ENCODE measurements around the gene ACADVL. TPM values are rescaled to one million over a fixed set of nuclear protein-coding genes. Genes with fewer than 3 reads are reported as not detected.
A peak's percentile ranks its signal among the peaks of the same experiment; 100 is the strongest.

The ACADVL gene
- polyA plus RNA-seq, 3 donors = 152 to 1,231 (median 154) TPM

DNA sequence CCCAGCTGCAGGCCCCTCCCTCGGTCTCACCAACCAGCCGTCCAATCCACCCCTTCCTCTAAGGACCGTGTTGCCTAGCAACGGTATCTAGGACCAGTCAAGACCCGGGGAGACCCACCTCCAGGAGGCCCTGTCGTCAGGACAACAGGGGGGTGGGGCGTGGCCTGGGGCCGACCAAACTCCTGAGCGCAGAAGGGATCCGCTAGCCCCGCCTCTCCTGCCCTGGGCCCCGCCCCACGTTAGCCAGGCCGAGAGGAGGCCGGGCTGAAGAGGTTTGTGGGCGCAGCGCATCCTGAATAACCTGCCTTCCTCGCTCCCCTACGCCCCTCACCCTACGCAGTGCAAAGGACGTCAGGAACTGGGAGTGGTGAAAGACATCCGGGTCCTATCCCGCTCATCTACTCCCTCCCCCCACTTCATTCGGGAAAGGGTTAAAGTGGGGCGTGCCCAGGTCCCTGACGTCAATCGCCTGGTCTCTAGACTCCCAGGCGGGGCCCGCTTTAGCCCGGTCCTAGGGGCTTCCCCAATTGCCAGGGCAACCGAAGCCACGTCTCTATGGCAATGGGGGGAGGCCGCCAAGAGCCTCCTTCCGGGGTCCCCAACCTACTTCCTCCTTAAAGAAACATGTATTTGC lies 14.8 kb upstream of the ACADVL start:
- TF ChIP-seq, protein P1, sequence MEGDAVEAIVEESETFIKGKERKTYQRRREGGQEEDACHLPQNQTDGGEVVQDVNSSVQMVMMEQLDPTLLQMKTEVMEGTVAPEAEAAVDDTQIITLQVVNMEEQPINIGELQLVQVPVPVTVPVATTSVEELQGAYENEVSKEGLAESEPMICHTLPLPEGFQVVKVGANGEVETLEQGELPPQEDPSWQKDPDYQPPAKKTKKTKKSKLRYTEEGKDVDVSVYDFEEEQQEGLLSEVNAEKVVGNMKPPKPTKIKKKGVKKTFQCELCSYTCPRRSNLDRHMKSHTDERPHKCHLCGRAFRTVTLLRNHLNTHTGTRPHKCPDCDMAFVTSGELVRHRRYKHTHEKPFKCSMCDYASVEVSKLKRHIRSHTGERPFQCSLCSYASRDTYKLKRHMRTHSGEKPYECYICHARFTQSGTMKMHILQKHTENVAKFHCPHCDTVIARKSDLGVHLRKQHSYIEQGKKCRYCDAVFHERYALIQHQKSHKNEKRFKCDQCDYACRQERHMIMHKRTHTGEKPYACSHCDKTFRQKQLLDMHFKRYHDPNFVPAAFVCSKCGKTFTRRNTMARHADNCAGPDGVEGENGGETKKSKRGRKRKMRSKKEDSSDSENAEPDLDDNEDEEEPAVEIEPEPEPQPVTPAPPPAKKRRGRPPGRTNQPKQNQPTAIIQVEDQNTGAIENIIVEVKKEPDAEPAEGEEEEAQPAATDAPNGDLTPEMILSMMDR (IDR thresholded peaks at IDR 0.05) = no peak
- peak overlapping the region; percentile 62 for H3K9ac ChIP-seq (ENCODE audit: insufficient read depth, low read length, poor library complexity, severe bottlenecking)
- Mint-ChIP-seq H3K36me3 (peaks cover 30 to 51% of the 10 kb centered on the region in 2 donors), H3K9me3 (no peaks in the 10 kb centered on the region), H3K27ac (peak overlapping the region; percentile 55 to 98 (median 94)), H3K4me3 (peak overlapping the region; percentile 79 to 87), H3K27me3 (ENCODE audit: low read depth in 3 of 3) (peaks cover 1 to 10% (median 1%) of the 10 kb centered on the region in 3 donors), H3K4me1 (peaks cover 28% of the 10 kb centered on the region)
- intact Hi-C loops (cut with micrococcal nuclease) = no loop called here
- H3K27ac ChIP-seq (ENCODE audit: low read depth in 1 of 2, low read length in 2 of 2) = peak overlapping the region; percentile 60 to 79
- DNase-seq = peak; percentile 94 to 95 (median 94)
- H3K9me3 ChIP-seq (replicated peaks in 1 of 2; ENCODE audit: control insufficient read depth in 1 of 2, insufficient read depth in 1 of 2, low read length in 2 of 2) = no peaks in the 10 kb centered on the region
- H3K27me3 ChIP-seq (ENCODE audit: control insufficient read depth in 2 of 2, insufficient read depth in 2 of 2, low read length in 2 of 2) = no peaks in the 10 kb centered on the region
- peaks cover 28 to 32% of the 10 kb centered on the region in 2 donors for H3K36me3 ChIP-seq (replicated peaks in 1 of 2; ENCODE audit: control insufficient read depth in 1 of 2, insufficient read depth in 2 of 2, low read length in 2 of 2)
- 0% methylated on average over 29 of the region's 34 CpGs for WGBS (ENCODE audit: insufficient coverage)
- peaks cover 21% of the 10 kb centered on the region for H3K79me2 ChIP-seq (ENCODE audit: insufficient read depth, low read length)
- peak overlapping the region; percentile 82 for H3K4me2 ChIP-seq (replicated peaks; ENCODE audit: extremely low read depth, low read length, poor library complexity, severe bottlenecking)
- H2AFZ ChIP-seq (ENCODE audit: insufficient read depth, low read depth, low read length, poor library complexity, severe bottlenecking) = peak overlapping the region; percentile 73
- peaks cover 28% of the 10 kb centered on the region for H4K20me1 ChIP-seq (ENCODE audit: insufficient read depth, low read length)
- peaks cover 15 to 17% of the 10 kb centered on the region in 2 donors for H3K4me1 ChIP-seq (ENCODE audit: control insufficient read depth in 1 of 2, insufficient read depth in 2 of 2, low read length in 2 of 2)
- peak overlapping the region; percentile 9 to 78 (median 54) for H3K4me3 ChIP-seq (replicated peaks in 1 of 3; ENCODE audit: low read depth in 2 of 3, low read length in 3 of 3)

DNA sequence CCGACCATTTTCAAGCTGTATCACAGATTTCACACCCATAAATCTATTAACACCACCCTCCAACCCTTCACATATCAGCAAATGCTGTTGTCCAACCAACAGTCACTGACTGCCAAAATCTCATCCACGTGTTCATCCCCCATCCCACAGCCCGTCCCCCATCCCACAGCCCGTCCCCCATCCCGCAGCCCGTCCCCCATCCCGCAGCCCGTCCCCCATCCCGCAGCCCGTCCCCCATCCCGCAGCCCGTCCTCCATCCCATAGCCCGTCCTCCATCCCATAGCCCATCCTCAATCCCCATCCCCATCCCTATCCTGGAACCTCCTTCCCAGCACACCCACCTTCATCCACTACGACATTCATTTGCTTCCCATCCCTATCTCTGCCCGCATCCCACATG lies 14.2 kb upstream of the ACADVL start:
- TF ChIP-seq, protein P1 (IDR thresholded peaks at IDR 0.05) = no peak
- Histone ChIP-seq H3K9ac (ENCODE audit: insufficient read depth, low read length, poor library complexity, severe bottlenecking) (no peak overlapping the region), H2AFZ (ENCODE audit: insufficient read depth, low read depth, low read length, poor library complexity, severe bottlenecking) (peak overlapping the region; percentile 73), H3K4me3 (replicated peaks in 1 of 3; ENCODE audit: low read depth in 2 of 3, low read length in 3 of 3) (peak overlapping the region in 2 of 3 experiments; percentile 54 to 78), H3K79me2 (ENCODE audit: insufficient read depth, low read length) (peaks cover 27% of the 10 kb centered on the region), H4K20me1 (ENCODE audit: insufficient read depth, low read length) (peaks cover 32% of the 10 kb centered on the region), H3K9me3 (replicated peaks in 1 of 2; ENCODE audit: control insufficient read depth in 1 of 2, insufficient read depth in 1 of 2, low read length in 2 of 2) (no peaks in the 10 kb centered on the region), H3K27ac (ENCODE audit: low read depth in 1 of 2, low read length in 2 of 2) (peak overlapping the region; percentile 60 to 79), H3K36me3 (replicated peaks in 1 of 2; ENCODE audit: control insufficient read depth in 1 of 2, insufficient read depth in 2 of 2, low read length in 2 of 2) (peaks cover 26 to 29% of the 10 kb centered on the region in 2 donors), H3K27me3 (ENCODE audit: control insufficient read depth in 2 of 2, insufficient read depth in 2 of 2, low read length in 2 of 2) (no peaks in the 10 kb centered on the region), H3K4me2 (replicated peaks; ENCODE audit: extremely low read depth, low read length, poor library complexity, severe bottlenecking) (peak overlapping the region; percentile 82), H3K4me1 (ENCODE audit: control insufficient read depth in 1 of 2, insufficient read depth in 2 of 2, low read length in 2 of 2) (peaks cover 15 to 17% of the 10 kb centered on the region in 2 donors)
- intact Hi-C loops (cut with micrococcal nuclease) = no loop called here
- Mint-ChIP-seq H3K4me1 (peaks cover 28% of the 10 kb centered on the region), H3K27ac (peak overlapping the region; percentile 81 to 98 (median 94)), H3K27me3 (ENCODE audit: low read depth in 3 of 3) (peaks cover 1 to 10% (median 1%) of the 10 kb centered on the region in 3 donors), H3K4me3 (peak overlapping the region; percentile 79 to 87), H3K36me3 (peaks cover 34 to 51% of the 10 kb centered on the region in 2 donors), H3K9me3 (no peaks in the 10 kb centered on the region)
- DNase-seq = no peak
- 87% methylated on average over 13 of the region's 15 CpGs for WGBS (ENCODE audit: insufficient coverage)

All from CD14-positive monocyte (primary cell).